A549 (cell line): ENCODE results near the gene HOXD12. TPM values are rescaled to one million over a fixed set of nuclear protein-coding genes. Genes with fewer than 3 reads are reported as not detected.

Experiments
- ATAC-seq, 2 experiments: fragments of 200-7000 bp in 1 of 2; fragments of >200 bp in 1 of 2; cut with Nextera tagmentation in 1 of 2; cut with Tn5 transposase in 1 of 2; 3 replicates each; pipeline versions ENCODE4 v1.8.0 to v1.9.1; 2018 to 2020; ENCODE audit warnings: mild to moderate bottlenecking in 1 of 2, moderate library complexity in 1 of 2
- CTCF ChIA-PET: fragments of 300-600 bp; sonication (Branson Sonifier 250); formaldehyde crosslinking; extraction: SDS; loops from one replicate; lab custom pipeline; 2021; ENCODE audit warnings: antibody characterized with exemption, inconsistent platforms; lab: Yijun Ruan, JAX
- POLR2A ChIA-PET: fragments of 350-600 bp; formaldehyde crosslinking; extraction: SDS; loops from one replicate; lab custom pipeline; 2021; ENCODE audit warnings: antibody characterized with exemption, inconsistent platforms; lab: Yijun Ruan, JAX
- DNase-seq, 2 experiments: peaks; one replicate each; pipeline versions ENCODE4 v3.0.0 to v3.0.0-alpha.2; 2011 to 2016; ENCODE audit warnings: low read depth in 1 of 2, low spot score in 1 of 2
- FAIRE-seq: peaks from 2 replicates; lab custom pipeline; 2011; peaks lifted over from hg19 to GRCh38; lab: Jason Lieb, UNC
- H3K27ac ChIP-seq, 2 experiments: fragments of >200 bp; sonication (Bioruptor Twin); formaldehyde crosslinking; 3 replicates each; pipeline ENCODE4 v1.5.1; 2016 to 2017
- H3K4me1 ChIP-seq: fragments of >200 bp; sonication (Bioruptor Twin); formaldehyde crosslinking; 3 replicates; pipeline ENCODE4 v1.6.1; 2016
- H3K4me2 ChIP-seq: fragments of >200 bp; sonication (Bioruptor Twin); formaldehyde crosslinking; 3 replicates; pipeline ENCODE4 v1.6.1; 2016
- H3K4me3 ChIP-seq: fragments of >200 bp; sonication (Bioruptor Twin); formaldehyde crosslinking; 3 replicates; pipeline ENCODE4 v1.5.1; 2016
- H3K9me3 ChIP-seq: fragments of >200 bp; sonication (Bioruptor Twin); formaldehyde crosslinking; 3 replicates; pipeline ENCODE4 v1.6.1; 2016
- ATOH8 ChIP-seq: fragments of 250-450 bp; sonication (Bioruptor Pico); IDR thresholded peaks from 2 replicates; pipeline ENCODE4 v1.5.0; 2020; ENCODE audit warnings: low read depth, mild to moderate bottlenecking, moderate library complexity
- BCL3 ChIP-seq: fragments of >200 bp; sonication (Bioruptor Twin); formaldehyde crosslinking; IDR thresholded peaks from 3 replicates; pipeline ENCODE4 v1.6.1; 2016
- BHLHE40 ChIP-seq: IDR thresholded peaks from 2 replicates; pipeline ENCODE4 v1.6.1; 2012; ENCODE audit warnings: low read depth, low read length, inconsistent platforms
- CBX2 ChIP-seq: fragments of 200-600 bp; sonication (generic); IDR thresholded peaks from 2 replicates; pipeline ENCODE4 v1.6.1; 2016; ENCODE audit warnings: low read depth, mild to moderate bottlenecking, borderline replicate concordance
- CEBPB ChIP-seq, 2 experiments: fragments of >200 bp in 1 of 2; sonication (Bioruptor Twin) in 1 of 2; formaldehyde crosslinking in 1 of 2; IDR thresholded peaks; 2 replicates each; pipeline ENCODE4 v1.6.1; 2012 to 2016
- E2F6 ChIP-seq: IDR thresholded peaks from 2 replicates; pipeline ENCODE4 v1.6.1; 2012; ENCODE audit warnings: low read depth, borderline replicate concordance
- EHF ChIP-seq: fragments of 250-450 bp; sonication (Bioruptor Pico); IDR thresholded peaks from 2 replicates; pipeline ENCODE4 v1.5.0; 2020; ENCODE audit warnings: mild to moderate bottlenecking
- EHMT2 ChIP-seq: fragments of 200-600 bp; sonication (generic); IDR thresholded peaks from 2 replicates; pipeline ENCODE4 v1.6.1; 2016; ENCODE audit warnings: antibody characterized with exemption, low read depth, mild to moderate bottlenecking, moderate library complexity
- EP300 ChIP-seq, 2 experiments: fragments of >200 bp; sonication (Bioruptor Twin); formaldehyde crosslinking; IDR thresholded peaks; 2 replicates in 1 of 2; 3 replicates in 1 of 2; pipeline ENCODE4 v1.6.1; 2016 to 2017
- FOXS1 ChIP-seq: fragments of 250-450 bp; sonication (Bioruptor Pico); IDR thresholded peaks from 2 replicates; pipeline ENCODE4 v1.5.0; 2020; ENCODE audit warnings: mild to moderate bottlenecking, moderate library complexity
- GATA3 ChIP-seq: IDR thresholded peaks from 2 replicates; pipeline ENCODE4 v1.6.1; 2012; ENCODE audit warnings: borderline replicate concordance
- HMGXB4 ChIP-seq: fragments of 250-450 bp; sonication (Bioruptor Pico); IDR thresholded peaks from 2 replicates; pipeline ENCODE4 v1.5.0; 2021; ENCODE audit warnings: mild to moderate bottlenecking, moderate library complexity, borderline replicate concordance
- HOXA7 ChIP-seq: fragments of 250-450 bp; sonication (Bioruptor Pico); IDR thresholded peaks from 2 replicates; pipeline ENCODE4 v1.5.0; 2020; ENCODE audit warnings: mild to moderate bottlenecking, moderate library complexity
- JUNB ChIP-seq: fragments of >200 bp; sonication (Bioruptor Twin); formaldehyde crosslinking; IDR thresholded peaks from 2 replicates; pipeline ENCODE4 v1.6.1; 2016
- KDM5A ChIP-seq: fragments of 200-600 bp; sonication (generic); IDR thresholded peaks from 2 replicates; pipeline ENCODE4 v1.6.1; 2016; ENCODE audit warnings: antibody characterized with exemption, mild to moderate bottlenecking
- MAFK ChIP-seq: fragments of 450-650 bp; IDR thresholded peaks from 2 replicates; pipeline ENCODE4 v1.6.1; 2014; ENCODE audit not compliant: partially characterized antibody
- MAX ChIP-seq: IDR thresholded peaks from 2 replicates; pipeline ENCODE4 v1.6.1; 2012
- NR3C1 ChIP-seq: fragments of >200 bp; sonication (Bioruptor Twin); formaldehyde crosslinking; IDR thresholded peaks from 3 replicates; pipeline ENCODE4 v1.6.1; 2017
- PBX3 ChIP-seq: IDR thresholded peaks from 2 replicates; pipeline ENCODE4 v1.6.1; 2012
- PHF8 ChIP-seq: fragments of 200-600 bp; sonication (generic); IDR thresholded peaks from 2 replicates; pipeline ENCODE4 v1.6.1; 2016; ENCODE audit warnings: low read depth, mild to moderate bottlenecking, antibody characterized with exemption, moderate library complexity, borderline replicate concordance
- POLR2A ChIP-seq: IDR thresholded peaks from 2 replicates; pipeline ENCODE4 v1.6.1; 2012; ENCODE audit warnings: mild to moderate bottlenecking, low read length
- POLR2AphosphoS2 ChIP-seq: conservative IDR thresholded peaks from 2 replicates; pipeline ENCODE4 v1.6.1; 2012; ENCODE audit warnings: low read length, improper control_type of control experiment, inconsistent platforms
- SREBF2 ChIP-seq: fragments of 450-650 bp; IDR thresholded peaks from 2 replicates; pipeline ENCODE4 v1.6.1; 2014; ENCODE audit warnings: mild to moderate bottlenecking, moderate library complexity
- TP53 ChIP-seq: fragments of 250-450 bp; sonication (Bioruptor Pico); IDR thresholded peaks from 2 replicates; pipeline ENCODE4 v1.5.0; 2021; ENCODE audit warnings: mild to moderate bottlenecking, moderate library complexity
- ZC3H11A ChIP-seq: fragments of 450-650 bp; IDR thresholded peaks from 2 replicates; pipeline ENCODE4 v1.6.1; 2014; ENCODE audit warnings: antibody characterized with exemption, mild to moderate bottlenecking
- ZNF302 ChIP-seq: fragments of 250-450 bp; sonication (Bioruptor Pico); IDR thresholded peaks from 2 replicates; pipeline ENCODE4 v1.9.0; 2021; ENCODE audit warnings: inconsistent platforms, mild to moderate bottlenecking, moderate library complexity
- ZSCAN20 ChIP-seq: fragments of 250-450 bp; sonication (Bioruptor Pico); IDR thresholded peaks from 2 replicates; pipeline ENCODE4 v1.8.0; 2022; ENCODE audit warnings: mild to moderate bottlenecking, moderate library complexity
- WGBS: methylation state at CpG from one replicate; pipeline ENCODE4 v1.1.6; 2017; ENCODE audit errors: missing lambda C conversion rate; 5-methylcytosine and 5-hydroxymethylcytosine counted together
- polyA plus RNA-seq, 4 experiments: library from polyadenylated mRNA; depleted of rRNA in 3 of 4; stranded (reverse); fragments of >200 nt; fragmentation: RNase III in 1 of 4; extraction: RNeasy Plus Mini Kit Qiagen cat#74134 plus additional on column Dnase treatment in 1 of 4; gene quantifications; 2 replicates in 3 of 4; 3 replicates in 1 of 4; pipeline ENCODE4 v1.2.3, GENCODE V29; 2011 to 2017

The HOXD12 gene
- polyA plus RNA-seq, 2 of the 4 experiments (the other 2 are of a cell fraction): not detected

GRCh38 chr2:176147800-176148496, 48.4 kb downstream of the HOXD12 start:
- POLR2A ChIA-PET: no interaction called here
- DNase-seq: no peak
- Histone ChIP-seq H3K4me1 (no peaks in the 10 kb centered on the region), H3K9me3 (no peaks in the 10 kb centered on the region), H3K27ac (no peak overlapping the region), H3K4me3 (no peak overlapping the region), H3K4me2 (no peak overlapping the region)
- no peak for ATAC-seq
- CTCF ChIA-PET: interaction anchor here (0.6 to 1.8 kb wide), 3 partner anchors 8 to 490 kb away, joined by 3 to 5 read pairs (median 5); no protein-coding TSS in a partner anchor
- 81% methylated on average over 25 of the region's 31 CpGs for WGBS
- TF ChIP-seq E2F6 (no peak), TP53 (no peak), EHMT2 (no peak), HOXA7 (CRISPR knock-in tag) (no peak)
- no peak for FAIRE-seq

- WGBS: 80% methylated on average over 11 of the region's 11 CpGs
- ChIA-PET POLR2A (no interaction called here), CTCF (interaction anchor here (1.5 kb wide), 1 partner anchor 9 kb away, joined by 5 read pairs; no protein-coding TSS in a partner anchor)
- DNase-seq (no peak), FAIRE-seq (no peak), ATAC-seq (no peak)
- Histone ChIP-seq H3K9me3 (no peaks in the 10 kb centered on the region), H3K27ac (no peak overlapping the region), H3K4me1 (no peaks in the 10 kb centered on the region), H3K4me2 (no peak overlapping the region), H3K4me3 (no peak overlapping the region)
- TF ChIP-seq FOXS1 (CRISPR knock-in tag) (no peak), CBX2 (no peak), POLR2A (no peak), MAX (no peak), EP300 (IDR thresholded peaks at IDR 0.05) (no peak), CEBPB (IDR thresholded peaks at IDR 0.05) (no peak), ZSCAN20 (CRISPR knock-in tag) (no peak), BHLHE40 (no peak), ZC3H11A (no peak), NR3C1 (no peak), KDM5A (no peak)
Measured at GRCh38 chr2:176148751-176149421, 49.3 kb downstream of the HOXD12 start.

- POLR2A ChIA-PET: no interaction called here
- ATAC-seq: no peak
- no peaks in the 10 kb centered on the region for H3K9me3 ChIP-seq
- DNase-seq: no peak
- H3K27ac ChIP-seq: no peak overlapping the region
- H3K4me1 ChIP-seq: no peaks in the 10 kb centered on the region
- no peak overlapping the region for H3K4me2 ChIP-seq
- WGBS: 83% methylated on average over 22 of the region's 22 CpGs
- H3K4me3 ChIP-seq: no peak overlapping the region
- CTCF ChIA-PET: interaction anchor here (0.6 to 1.8 kb wide), 3 partner anchors 10 to 503 kb away, joined by 3 to 6 read pairs (median 5); no protein-coding TSS in a partner anchor
- FAIRE-seq: no peak
- TF ChIP-seq ZSCAN20 (CRISPR knock-in tag) (no peak), MAFK (no peak), E2F6 (no peak), GATA3 (no peak), HMGXB4 (no peak), PBX3 (no peak), PHF8 (no peak), TP53 (no peak), EHF (CRISPR knock-in tag) (no peak), ATOH8 (no peak), POLR2AphosphoS2 (no peak), ZC3H11A (no peak), SREBF2 (no peak), CBX2 (no peak), ZNF302 (CRISPR knock-in tag) (no peak), CEBPB (IDR thresholded peaks at IDR 0.05) (no peak), JUNB (no peak), BCL3 (no peak)
Measured at GRCh38 chr2:176149481-176149938, 49.9 kb downstream of the HOXD12 start.
